Astrocyte of the spinal cord (primary cell): ENCODE results near the gene UGT2B7.
"Not testable (repeated sequence)": the region's sequence is repeated elsewhere in the genome, so short reads cannot be mapped to it uniquely, and the experiment has no call there.

Experiments used
- DNase-seq: peaks from one replicate; pipeline ENCODE4 v3.0.0; 2011; ENCODE audit warnings: low read depth, low spot score
- H3K4me3 ChIP-seq: 2 replicates; pipeline ENCODE4 v1.5.1; 2011; ENCODE audit warnings: low read depth, mild to moderate bottlenecking, low read length, moderate library complexity
- CTCF ChIP-seq: IDR thresholded peaks from 2 replicates; pipeline ENCODE4 v1.5.1; 2012; ENCODE audit warnings: low read depth, mild to moderate bottlenecking, low read length, inconsistent platforms
- in situ Hi-C: cut with HindIII; loops from 2 replicates; pipeline ENCODE4 v1.10.0; 2017; ENCODE audit warnings: low sequenced_read_pairs

The UGT2B7 gene

GRCh38 chr4:69096111-69096656 lies at the start of gene UGT2B7:
UGT2B7 (plus strand) TSS chr4:69096474; CDS start chr4:69096521, 47 bp downstream.
- TF ChIP-seq CTCF: no peak
- in situ Hi-C loops: no loop called here

GRCh38 chr4:69049860-69050259 lies 46.4 kb upstream of the UGT2B7 start:
- in situ Hi-C loops: no loop called here
- TF ChIP-seq CTCF: no peak
- no peak for DNase-seq
- no peak overlapping the region for H3K4me3 ChIP-seq

More at GRCh38 chr4:69096111-69096656, at the start of gene UGT2B7:
- DNase-seq: no peak
- no peak within 1 kb of the TSS for H3K4me3 ChIP-seq

- in situ Hi-C loops, H3K4me3 ChIP-seq, DNase-seq: not testable (repeated sequence)
Measured at GRCh38 chr4:69050853-69051575, 45.3 kb upstream of the UGT2B7 start.

GRCh38 chr4:69051576-69051943 lies 44.7 kb upstream of the UGT2B7 start:
- in situ Hi-C loops: no loop called here
- TF ChIP-seq CTCF: no peak
- no peak for DNase-seq
- H3K4me3 ChIP-seq: no peak overlapping the region

- DNase-seq, H3K4me3 ChIP-seq, in situ Hi-C loops: not testable (repeated sequence)
Measured at GRCh38 chr4:69053309-69053885, 42.9 kb upstream of the UGT2B7 start.

- in situ Hi-C loops, H3K4me3 ChIP-seq, DNase-seq: not testable (repeated sequence)
Measured at GRCh38 chr4:69054033-69054432, 42.2 kb upstream of the UGT2B7 start.

GRCh38 chr4:69054578-69055200 lies 41.6 kb upstream of the UGT2B7 start:
- no peak overlapping the region for H3K4me3 ChIP-seq
- in situ Hi-C loops: no loop called here
- TF ChIP-seq CTCF: no peak
- peak; percentile 84 for DNase-seq

- TF ChIP-seq CTCF: no peak
- DNase-seq: no peak
- in situ Hi-C loops: no loop called here
- H3K4me3 ChIP-seq: no peak overlapping the region
Measured at GRCh38 chr4:69056150-69056549, 40.1 kb upstream of the UGT2B7 start.
